GM12874 (cell line): Measurements from ENCODE around the gene SLC39A10.

Source experiments
- TF ChIP-seq, protein P1 (sequence below): IDR thresholded peaks from 2 replicates; pipeline ENCODE4 v1.5.1; 2011; ENCODE audit warnings: low read depth, mild to moderate bottlenecking, control low read depth, low read length, moderate library complexity; ENCODE audit not compliant: insufficient read depth

SLC39A10 gene

DNA sequence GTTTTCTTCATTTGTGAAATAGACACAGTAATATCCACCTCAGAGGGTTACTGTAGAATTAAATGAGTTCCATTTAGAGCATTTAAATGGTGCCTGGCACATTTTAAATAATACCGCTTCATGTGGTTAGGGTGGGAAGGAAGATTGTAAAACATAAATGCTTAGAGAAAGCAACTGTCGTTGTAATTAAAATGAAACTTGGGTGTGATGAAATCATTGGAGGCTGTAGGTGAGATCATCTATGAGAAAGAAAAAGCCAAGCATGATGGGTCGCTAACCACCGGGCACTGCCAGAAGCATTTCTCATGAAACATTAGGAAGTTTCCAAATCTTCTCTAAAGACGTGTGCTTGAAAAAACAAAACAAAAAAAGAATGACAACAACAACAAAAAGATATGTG is 8.2 kb upstream of the SLC39A10 start:
- TF ChIP-seq, protein P1, sequence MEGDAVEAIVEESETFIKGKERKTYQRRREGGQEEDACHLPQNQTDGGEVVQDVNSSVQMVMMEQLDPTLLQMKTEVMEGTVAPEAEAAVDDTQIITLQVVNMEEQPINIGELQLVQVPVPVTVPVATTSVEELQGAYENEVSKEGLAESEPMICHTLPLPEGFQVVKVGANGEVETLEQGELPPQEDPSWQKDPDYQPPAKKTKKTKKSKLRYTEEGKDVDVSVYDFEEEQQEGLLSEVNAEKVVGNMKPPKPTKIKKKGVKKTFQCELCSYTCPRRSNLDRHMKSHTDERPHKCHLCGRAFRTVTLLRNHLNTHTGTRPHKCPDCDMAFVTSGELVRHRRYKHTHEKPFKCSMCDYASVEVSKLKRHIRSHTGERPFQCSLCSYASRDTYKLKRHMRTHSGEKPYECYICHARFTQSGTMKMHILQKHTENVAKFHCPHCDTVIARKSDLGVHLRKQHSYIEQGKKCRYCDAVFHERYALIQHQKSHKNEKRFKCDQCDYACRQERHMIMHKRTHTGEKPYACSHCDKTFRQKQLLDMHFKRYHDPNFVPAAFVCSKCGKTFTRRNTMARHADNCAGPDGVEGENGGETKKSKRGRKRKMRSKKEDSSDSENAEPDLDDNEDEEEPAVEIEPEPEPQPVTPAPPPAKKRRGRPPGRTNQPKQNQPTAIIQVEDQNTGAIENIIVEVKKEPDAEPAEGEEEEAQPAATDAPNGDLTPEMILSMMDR, result no peak

DNA sequence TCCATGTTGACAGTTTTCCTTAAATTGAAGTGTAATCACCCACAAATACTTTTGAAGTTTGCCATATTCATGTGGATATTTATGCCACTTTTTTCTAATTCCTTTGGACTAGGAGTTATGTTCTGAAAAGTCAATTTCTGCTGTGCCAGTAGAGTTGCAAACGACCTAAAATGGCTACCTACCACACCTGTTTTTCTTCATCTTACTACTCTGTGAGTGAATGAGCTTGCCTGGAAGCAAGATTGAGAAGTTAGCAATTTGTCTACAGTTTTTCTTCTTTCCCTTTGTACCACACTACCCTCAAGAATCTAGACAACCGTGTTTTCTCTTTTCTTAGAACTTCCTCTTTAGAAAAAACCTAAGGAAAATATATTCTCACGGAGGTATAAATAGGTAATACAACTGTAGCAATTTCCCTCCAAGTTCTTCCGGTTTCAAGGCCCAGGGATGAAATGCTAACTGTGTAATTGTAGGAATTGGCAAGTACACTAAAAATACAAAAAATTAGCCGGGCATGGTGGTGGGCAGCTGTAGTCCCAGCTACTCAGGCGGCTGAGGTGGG is 7.3 kb upstream of the SLC39A10 start:
- TF ChIP-seq, protein P1, result no peak

DNA sequence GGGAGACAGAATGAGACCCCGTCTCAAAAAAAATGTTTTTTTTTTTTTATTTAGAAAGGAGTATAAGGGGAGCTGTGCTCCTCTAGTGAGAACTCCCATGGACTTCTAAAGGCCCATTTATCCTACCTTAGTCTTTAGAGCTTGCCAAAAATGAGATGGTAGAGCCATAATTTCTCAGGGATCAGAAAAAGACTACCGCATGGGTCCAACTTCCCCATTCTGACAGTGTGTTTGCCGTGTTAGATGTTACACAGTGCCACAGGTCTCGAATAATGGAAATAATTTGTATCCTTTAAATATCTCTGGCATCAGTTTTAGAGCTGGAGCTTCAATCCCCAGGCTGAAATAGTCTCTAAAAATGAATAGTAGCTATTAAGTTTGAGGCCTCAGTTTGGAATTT is 6.0 kb upstream of the SLC39A10 start:
- TF ChIP-seq, protein P1, result no peak

DNA sequence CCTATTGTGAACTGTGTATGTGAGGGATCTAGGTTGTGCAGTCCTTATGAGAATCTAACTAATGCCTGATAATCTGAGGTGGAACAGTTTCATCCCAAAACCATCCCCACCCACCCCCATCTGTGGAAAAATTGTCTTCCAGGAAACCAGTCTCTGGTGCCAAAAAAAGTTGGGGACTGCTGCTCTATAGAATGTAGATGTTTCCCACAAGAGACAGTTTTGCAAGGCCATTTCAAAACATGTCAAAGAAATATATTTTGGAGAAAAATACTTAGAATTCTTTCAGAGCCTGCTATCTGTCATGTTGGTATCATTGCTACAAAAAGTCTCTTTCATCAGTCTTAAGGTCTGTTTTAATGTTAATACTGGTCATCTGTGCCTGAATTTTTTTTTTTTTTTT is 4.1 kb upstream of the SLC39A10 start:
- TF ChIP-seq, protein P1, result no peak

DNA sequence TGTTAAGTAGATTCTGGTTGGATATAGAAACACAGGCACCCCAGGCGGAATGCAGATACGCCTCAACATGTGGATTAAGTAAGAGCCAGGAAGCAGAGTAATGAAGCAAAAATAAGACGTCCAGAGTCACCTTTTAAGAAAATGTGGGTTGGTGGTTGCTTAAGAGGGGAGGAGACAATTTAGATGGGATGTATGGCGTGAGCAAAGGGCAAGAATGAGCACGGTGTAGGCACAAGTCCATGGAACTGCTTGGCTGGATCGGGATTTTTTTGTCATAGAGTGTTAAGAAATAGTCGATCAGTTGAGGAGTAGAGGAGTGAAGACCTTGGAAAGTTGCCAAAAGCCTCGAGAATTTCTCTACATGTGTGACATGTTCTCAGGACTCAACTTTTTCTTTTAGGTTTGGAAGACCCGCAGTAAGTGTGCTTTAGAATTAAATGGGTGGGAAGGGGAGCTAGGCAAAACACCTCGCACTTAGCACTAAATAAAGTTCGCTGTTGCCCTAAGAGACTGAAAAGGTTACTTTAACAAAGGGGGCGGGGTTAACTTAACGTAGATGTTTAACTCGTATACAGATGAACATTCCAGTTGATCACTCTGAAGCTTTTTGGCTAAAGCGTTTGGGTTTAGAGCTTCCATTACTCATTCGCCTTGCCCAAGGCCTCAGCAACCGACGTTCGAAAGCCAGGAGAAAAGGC is 716 bp upstream of the SLC39A10 start:
- TF ChIP-seq, protein P1, result no peak

DNA sequence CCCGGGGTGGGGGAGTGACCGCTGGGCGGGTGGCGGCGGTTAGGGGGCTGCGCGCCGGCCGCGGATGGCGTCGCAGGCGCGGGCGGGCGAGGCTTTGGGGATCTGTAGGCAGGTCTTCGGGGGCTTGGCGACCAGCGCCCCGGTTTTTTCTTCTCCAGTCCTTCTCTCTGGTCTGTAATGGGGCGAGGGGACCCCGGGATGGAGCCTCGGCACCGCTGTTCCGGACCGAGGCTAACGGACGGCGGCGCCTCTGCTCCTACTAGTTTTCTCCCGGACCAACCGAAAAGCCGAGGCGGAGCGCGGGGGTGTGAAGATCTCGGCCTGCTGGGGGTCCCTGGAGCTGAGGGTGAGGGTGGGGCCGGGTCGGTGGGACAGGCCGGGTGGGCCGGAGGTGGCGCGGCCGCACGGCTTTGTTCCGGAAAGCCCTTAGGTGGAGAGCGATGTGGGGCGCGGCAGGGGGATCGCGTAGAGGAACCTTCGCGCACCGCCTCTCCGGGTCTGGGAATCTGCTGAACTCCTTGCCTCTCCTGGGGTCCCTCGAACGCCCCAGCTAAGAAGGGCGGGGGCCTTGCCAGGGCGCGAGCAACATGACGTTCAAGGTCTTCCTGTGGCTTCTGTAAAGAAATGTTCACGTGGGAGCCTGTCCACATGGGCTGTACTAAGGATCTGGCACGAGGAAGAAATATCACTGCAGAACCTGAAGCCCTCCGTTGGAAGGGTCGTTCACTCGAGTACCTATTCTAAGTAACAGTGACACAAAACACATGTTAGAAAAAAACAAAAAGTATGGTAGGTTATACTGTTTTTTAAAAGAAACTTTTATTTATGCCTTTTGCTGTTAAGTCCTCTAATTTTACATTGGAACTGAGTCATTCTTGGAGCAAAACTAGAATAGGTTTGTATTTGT is 861 bp downstream of the SLC39A10 start:
- TF ChIP-seq, protein P1, result no peak

DNA sequence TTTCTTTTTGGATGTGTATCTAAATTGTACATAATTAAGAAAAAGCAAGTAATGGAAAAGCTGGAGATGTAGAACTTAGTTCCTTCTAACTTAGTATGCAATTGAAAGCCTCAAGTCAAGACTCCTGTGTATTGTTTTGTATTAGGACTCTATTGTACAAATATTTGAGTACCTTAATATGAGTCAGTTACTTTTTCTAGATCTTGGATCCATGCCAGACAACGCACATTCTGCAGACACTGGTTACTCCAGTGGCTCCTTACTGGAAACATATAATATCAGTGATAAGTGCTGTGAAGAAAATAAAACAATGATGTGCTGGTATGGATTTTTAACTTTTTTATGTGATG is 1.5 kb downstream of the SLC39A10 start:
- TF ChIP-seq, protein P1, result no peak
